DND-41 (cell line): ENCODE results near the gene HDGFL1.

Experiments
- ATAC-seq: fragments of 200-7000 bp; cut with Tn5 transposase; 3 replicates; pipeline ENCODE4 v1.9.1; 2021; ENCODE audit warnings: low read depth; ENCODE audit not compliant: insufficient read depth
- DNase-seq: peaks from one replicate; pipeline ENCODE4 v3.0.0-alpha.2; 2020
- H2AFZ ChIP-seq: 2 replicates; pipeline ENCODE4 v1.6.0; 2012; ENCODE audit warnings: low read depth, low read length
- H3K27ac ChIP-seq: 2 replicates; pipeline ENCODE4 v1.5.1; 2012; ENCODE audit warnings: low read length, inconsistent platforms
- H3K27me3 ChIP-seq: fragments of 200-600 bp; sonication (generic); 2 replicates; pipeline ENCODE4 v1.6.0; 2012; ENCODE audit warnings: low read length, mild to moderate bottlenecking, inconsistent platforms; ENCODE audit not compliant: insufficient read depth, poor library complexity
- H3K36me3 ChIP-seq: 2 replicates; pipeline ENCODE4 v1.5.1; 2012; ENCODE audit warnings: low read length, inconsistent platforms; ENCODE audit not compliant: insufficient read depth
- H3K4me1 ChIP-seq: 2 replicates; pipeline ENCODE4 v1.5.1; 2012; ENCODE audit warnings: mild to moderate bottlenecking, low read length; ENCODE audit not compliant: insufficient read depth
- H3K4me2 ChIP-seq: 2 replicates; pipeline ENCODE4 v1.6.0; 2012; ENCODE audit warnings: mild to moderate bottlenecking, moderate library complexity, low read length, inconsistent platforms; ENCODE audit not compliant: insufficient read depth
- H3K4me3 ChIP-seq, 2 experiments: fragments of 200-600 bp in 1 of 2; shearing (Covaris generic) in 1 of 2; 2 replicates each; pipeline ENCODE4 v1.5.1; 2012 to 2016; ENCODE audit warnings: inconsistent platforms in 2 of 2, low read length in 2 of 2, mild to moderate bottlenecking in 2 of 2, low read depth in 1 of 2, moderate library complexity in 1 of 2
- H3K79me2 ChIP-seq: 2 replicates; pipeline ENCODE4 v1.6.0; 2012; ENCODE audit warnings: low read length, inconsistent platforms; ENCODE audit not compliant: insufficient read depth
- H3K9ac ChIP-seq: 2 replicates; pipeline ENCODE4 v1.6.0; 2012; ENCODE audit warnings: low read depth, mild to moderate bottlenecking, inconsistent platforms, low read length, moderate library complexity
- H3K9me3 ChIP-seq: 2 replicates; pipeline ENCODE4 v1.5.1; 2012; ENCODE audit warnings: low read length, moderate library complexity, mild to moderate bottlenecking, inconsistent platforms; ENCODE audit not compliant: insufficient read depth, severe bottlenecking
- H4K20me1 ChIP-seq: 2 replicates; pipeline ENCODE4 v1.6.0; 2012; ENCODE audit warnings: low read length; ENCODE audit not compliant: insufficient read depth
- EZH2 ChIP-seq: IDR thresholded peaks from 3 replicates; pipeline ENCODE4 v1.6.1; 2012; ENCODE audit warnings: borderline replicate concordance, low read depth, mild to moderate bottlenecking, moderate library complexity, low read length, inconsistent platforms; ENCODE audit not compliant: severe bottlenecking
- TF ChIP-seq, protein P1 (sequence below): IDR thresholded peaks from 2 replicates; pipeline ENCODE4 v1.5.1; 2012; ENCODE audit warnings: borderline replicate concordance, low read length, moderate library complexity, mild to moderate bottlenecking; ENCODE audit not compliant: poor library complexity, severe bottlenecking; ENCODE audit errors: extremely low read depth

The HDGFL1 gene

GRCh38 chr6:22569281-22570184 lies at the start of gene HDGFL1:
HDGFL1 (plus strand) TSS chr6:22569566; CDS start chr6:22569576, 10 bp downstream.
- Histone ChIP-seq H4K20me1 (no peaks in the 10 kb centered on the region), H3K4me1 (peaks cover 5% of the 10 kb centered on the region), H2AFZ (0 out of 2 replicates have a peak within 1 kb of the TSS, but pooled peaks have one; percentile 10), H3K9ac (no peak within 1 kb of the TSS), H3K4me3 (no peak within 1 kb of the TSS), H3K9me3 (peaks cover 6% of the 10 kb centered on the region), H3K27ac (no peak within 1 kb of the TSS), H3K36me3 (no peaks in the 10 kb centered on the region), H3K4me2 (no peak within 1 kb of the TSS), H3K79me2 (no peaks in the 10 kb centered on the region), H3K27me3 (no peaks in the 10 kb centered on the region)
- no peak for TF ChIP-seq EZH2
- TF ChIP-seq, protein P1, sequence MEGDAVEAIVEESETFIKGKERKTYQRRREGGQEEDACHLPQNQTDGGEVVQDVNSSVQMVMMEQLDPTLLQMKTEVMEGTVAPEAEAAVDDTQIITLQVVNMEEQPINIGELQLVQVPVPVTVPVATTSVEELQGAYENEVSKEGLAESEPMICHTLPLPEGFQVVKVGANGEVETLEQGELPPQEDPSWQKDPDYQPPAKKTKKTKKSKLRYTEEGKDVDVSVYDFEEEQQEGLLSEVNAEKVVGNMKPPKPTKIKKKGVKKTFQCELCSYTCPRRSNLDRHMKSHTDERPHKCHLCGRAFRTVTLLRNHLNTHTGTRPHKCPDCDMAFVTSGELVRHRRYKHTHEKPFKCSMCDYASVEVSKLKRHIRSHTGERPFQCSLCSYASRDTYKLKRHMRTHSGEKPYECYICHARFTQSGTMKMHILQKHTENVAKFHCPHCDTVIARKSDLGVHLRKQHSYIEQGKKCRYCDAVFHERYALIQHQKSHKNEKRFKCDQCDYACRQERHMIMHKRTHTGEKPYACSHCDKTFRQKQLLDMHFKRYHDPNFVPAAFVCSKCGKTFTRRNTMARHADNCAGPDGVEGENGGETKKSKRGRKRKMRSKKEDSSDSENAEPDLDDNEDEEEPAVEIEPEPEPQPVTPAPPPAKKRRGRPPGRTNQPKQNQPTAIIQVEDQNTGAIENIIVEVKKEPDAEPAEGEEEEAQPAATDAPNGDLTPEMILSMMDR = peak; percentile 16
- ATAC-seq = no peak
- no peak for DNase-seq

- Histone ChIP-seq H3K4me1 (no peaks in the 10 kb centered on the region), H3K36me3 (no peaks in the 10 kb centered on the region), H3K9me3 (no peaks in the 10 kb centered on the region), H3K4me2 (no peak overlapping the region), H3K27ac (no peak overlapping the region), H3K9ac (no peak overlapping the region), H3K4me3 (no peak overlapping the region), H4K20me1 (no peaks in the 10 kb centered on the region), H2AFZ (no peak overlapping the region), H3K27me3 (no peaks in the 10 kb centered on the region), H3K79me2 (no peaks in the 10 kb centered on the region)
- TF ChIP-seq, protein P1 = no peak
- no peak for TF ChIP-seq EZH2
- no peak for ATAC-seq
- DNase-seq = no peak
Measured at GRCh38 chr6:22521035-22521434, 48.3 kb upstream of the HDGFL1 start.

GRCh38 chr6:22526736-22527135 lies 42.6 kb upstream of the HDGFL1 start:
- H3K9me3 ChIP-seq = no peaks in the 10 kb centered on the region
- no peak overlapping the region for H3K27ac ChIP-seq
- TF ChIP-seq, protein P1 = no peak
- TF ChIP-seq EZH2 = no peak
- DNase-seq = no peak
- no peaks in the 10 kb centered on the region for H3K79me2 ChIP-seq
- H3K4me1 ChIP-seq = no peaks in the 10 kb centered on the region
- no peak for ATAC-seq
- no peak overlapping the region for H3K4me3 ChIP-seq
- no peaks in the 10 kb centered on the region for H3K36me3 ChIP-seq
- no peaks in the 10 kb centered on the region for H4K20me1 ChIP-seq
- no peaks in the 10 kb centered on the region for H3K27me3 ChIP-seq
- no peak overlapping the region for H3K4me2 ChIP-seq
- no peak overlapping the region for H3K9ac ChIP-seq
- H2AFZ ChIP-seq = no peak overlapping the region

DNA sequence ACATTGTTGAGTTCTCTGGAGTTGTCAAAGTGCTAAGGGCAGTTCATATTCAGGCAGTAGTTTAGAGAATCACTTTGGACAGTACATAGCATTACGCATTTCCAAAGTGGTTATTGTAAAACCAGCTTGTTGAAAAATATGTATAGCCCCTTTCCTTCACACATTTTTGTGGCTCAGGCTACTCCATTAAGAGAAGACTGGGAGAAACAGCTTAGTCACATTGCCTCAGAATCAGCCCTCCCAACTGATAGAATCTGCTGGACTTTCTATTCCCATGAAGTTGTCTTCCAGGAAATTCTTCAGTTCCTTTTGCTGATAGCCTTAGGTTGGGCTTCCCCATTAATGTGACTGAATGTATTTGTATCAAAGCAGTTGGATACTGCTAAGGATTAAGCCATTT lies 39.5 kb upstream of the HDGFL1 start:
- H3K4me2 ChIP-seq = no peak overlapping the region
- no peak overlapping the region for H3K4me3 ChIP-seq
- H2AFZ ChIP-seq = no peak overlapping the region
- H3K36me3 ChIP-seq = no peaks in the 10 kb centered on the region
- H3K9ac ChIP-seq = no peak overlapping the region
- H3K79me2 ChIP-seq = no peaks in the 10 kb centered on the region
- DNase-seq (no peak), ATAC-seq (no peak)
- no peaks in the 10 kb centered on the region for H3K27me3 ChIP-seq
- H3K4me1 ChIP-seq = no peaks in the 10 kb centered on the region
- no peaks in the 10 kb centered on the region for H4K20me1 ChIP-seq
- H3K9me3 ChIP-seq = no peaks in the 10 kb centered on the region
- TF ChIP-seq, protein P1 = no peak
- no peak for TF ChIP-seq EZH2
- H3K27ac ChIP-seq = no peak overlapping the region
